DOHH2 (cell line): ENCODE results near the gene FAM120C.
A peak's percentile ranks its signal among the peaks of the same experiment; 100 is the strongest.

ENCODE experiments used
- H3F3A ChIP-seq: fragments of 200-600 bp; sonication (generic), shearing (Covaris generic); 2 replicates; pipeline ENCODE4 v1.6.0; 2016; ENCODE audit warnings: antibody characterized with exemption, mild to moderate bottlenecking; ENCODE audit not compliant: control insufficient read depth, insufficient read depth
- H3K27ac ChIP-seq: fragments of 200-600 bp; sonication (generic); 2 replicates; pipeline ENCODE4 v1.5.1; 2014; ENCODE audit warnings: low read depth, mild to moderate bottlenecking, low read length, moderate library complexity
- H3K27me3 ChIP-seq: fragments of 200-600 bp; sonication (generic); 2 replicates; pipeline ENCODE4 v1.6.1; 2014; ENCODE audit warnings: mild to moderate bottlenecking, low read length, mixed read lengths; ENCODE audit not compliant: control insufficient read depth
- H3K36me3 ChIP-seq: fragments of 200-600 bp; sonication (generic); 2 replicates; pipeline ENCODE4 v1.6.1; 2014; ENCODE audit warnings: mild to moderate bottlenecking, low read length, moderate library complexity, mixed read lengths; ENCODE audit not compliant: control insufficient read depth
- H3K4me1 ChIP-seq: fragments of 200-600 bp; sonication (generic); 2 replicates; pipeline ENCODE4 v1.6.1; 2014; ENCODE audit warnings: mild to moderate bottlenecking, low read length, mixed read lengths; ENCODE audit not compliant: control insufficient read depth
- H3K4me2 ChIP-seq: fragments of 200-600 bp; sonication (generic); 2 replicates; pipeline ENCODE4 v1.6.0; 2014; ENCODE audit warnings: mild to moderate bottlenecking, low read length, moderate library complexity
- H3K4me3 ChIP-seq: fragments of 200-600 bp; sonication (generic); 2 replicates; pipeline ENCODE4 v1.5.1; 2014; ENCODE audit warnings: mild to moderate bottlenecking, low read length, mixed read lengths
- H3K79me2 ChIP-seq: fragments of 200-600 bp; sonication (generic); 2 replicates; pipeline ENCODE4 v1.6.1; 2014; ENCODE audit warnings: mild to moderate bottlenecking, low read length, mixed read lengths; ENCODE audit not compliant: control insufficient read depth
- H3K9me2 ChIP-seq: fragments of 200-600 bp; sonication (generic); replicated peaks from 2 replicates; pipeline ENCODE4 v1.6.1; 2014; ENCODE audit warnings: mild to moderate bottlenecking, low read length, mixed read lengths; ENCODE audit not compliant: control insufficient read depth
- H3K9me3 ChIP-seq: fragments of 200-600 bp; sonication (generic); 2 replicates; pipeline ENCODE4 v1.6.1; 2014; ENCODE audit warnings: antibody characterized with exemption, low read length, mixed read lengths; ENCODE audit not compliant: control insufficient read depth, insufficient read depth
- H4K20me1 ChIP-seq: fragments of 200-600 bp; sonication (generic); 2 replicates; pipeline ENCODE4 v1.6.0; 2014; ENCODE audit warnings: low read depth, mild to moderate bottlenecking, antibody characterized with exemption, low read length, moderate library complexity; ENCODE audit not compliant: control insufficient read depth, insufficient read depth
- CTCF ChIP-seq: fragments of 200-600 bp; sonication (generic); IDR thresholded peaks from one replicate; pipeline ENCODE4 v1.5.1; 2014; ENCODE audit warnings: antibody characterized with exemption, mild to moderate bottlenecking, low read depth, low read length; ENCODE audit not compliant: poor library complexity, severe bottlenecking
- EZH2phosphoT487 ChIP-seq: fragments of 200-600 bp; sonication (generic); IDR thresholded peaks from 2 replicates; pipeline ENCODE4 v1.6.1; 2017; ENCODE audit warnings: borderline replicate concordance, mild to moderate bottlenecking, antibody characterized with exemption, low read length, moderate library complexity, mixed read lengths

The FAM120C gene

GRCh38 chrX:54193085-54193821, 10.2 kb upstream of the FAM120C start:
- H3K9me2 ChIP-seq, result no peaks in the 10 kb centered on the region
- TF ChIP-seq EZH2phosphoT487 (no peak), CTCF (no peak)
- no peak overlapping the region for H3K4me2 ChIP-seq
- no peak overlapping the region for H3K27ac ChIP-seq
- no peaks in the 10 kb centered on the region for H3K36me3 ChIP-seq
- no peaks in the 10 kb centered on the region for H3K4me1 ChIP-seq
- no peak overlapping the region for H3K4me3 ChIP-seq
- H4K20me1 ChIP-seq, result no peaks in the 10 kb centered on the region
- H3F3A ChIP-seq, result no peaks in the 10 kb centered on the region
- no peaks in the 10 kb centered on the region for H3K79me2 ChIP-seq
- 0 out of 2 replicates have a peak, but pooled peaks cover 3% of the 10 kb centered on the region for H3K27me3 ChIP-seq
- H3K9me3 ChIP-seq, result no peaks in the 10 kb centered on the region

GRCh38 chrX:54184474-54184873, 1.4 kb upstream of the FAM120C start:
- peaks cover 32% of the 10 kb centered on the region for H3K36me3 ChIP-seq
- H3F3A ChIP-seq, result no peaks in the 10 kb centered on the region
- no peak overlapping the region for H3K27ac ChIP-seq
- TF ChIP-seq CTCF, result no peak
- TF ChIP-seq EZH2phosphoT487, result no peak
- H3K9me3 ChIP-seq, result no peaks in the 10 kb centered on the region
- H4K20me1 ChIP-seq, result peaks cover 18% of the 10 kb centered on the region; the same call in 1 of the 2 replicates
- no peak overlapping the region for H3K4me3 ChIP-seq
- peaks cover 40% of the 10 kb centered on the region for H3K79me2 ChIP-seq
- peak overlapping the region; percentile 91; the same call in 1 of the 2 replicates for H3K4me2 ChIP-seq
- peaks cover 26% of the 10 kb centered on the region for H3K4me1 ChIP-seq
- H3K27me3 ChIP-seq, result no peaks in the 10 kb centered on the region
- H3K9me2 ChIP-seq, result no peaks in the 10 kb centered on the region

GRCh38 chrX:54182194-54182863, 725 bp downstream of the FAM120C start:
- Histone ChIP-seq H3K4me2 (peak overlapping the region; percentile 91), H3K79me2 (peaks cover 61% of the 10 kb centered on the region), H3K9me2 (no peaks in the 10 kb centered on the region), H3K4me1 (peaks cover 34% of the 10 kb centered on the region), H3K27me3 (no peaks in the 10 kb centered on the region), H3K9me3 (no peaks in the 10 kb centered on the region), H3K36me3 (peaks cover 52% of the 10 kb centered on the region), H3F3A (no peaks in the 10 kb centered on the region), H4K20me1 (peaks cover 23% of the 10 kb centered on the region; the same call in 1 of the 2 replicates), H3K4me3 (peak overlapping the region; percentile 86), H3K27ac (peak overlapping the region; percentile 79)
- no peak for TF ChIP-seq EZH2phosphoT487
- no peak for TF ChIP-seq CTCF
